Loucy (cell line): ENCODE results near the gene LCN10.

Source experiments
- H2AFZ ChIP-seq: fragments of 200-600 bp; sonication (generic); 2 replicates; pipeline ENCODE4 v1.6.0; 2016; ENCODE audit warnings: antibody characterized with exemption, mild to moderate bottlenecking, low read length, moderate library complexity
- H3F3A ChIP-seq: fragments of 200-600 bp; 2 replicates; pipeline ENCODE4 v1.6.0; 2016; ENCODE audit warnings: antibody characterized with exemption, low read depth, mild to moderate bottlenecking
- H3K27me3 ChIP-seq: fragments of 200-600 bp; sonication (generic); 2 replicates; pipeline ENCODE4 v1.6.1; 2014; ENCODE audit warnings: low read length, mild to moderate bottlenecking; ENCODE audit not compliant: insufficient read depth, poor library complexity, severe bottlenecking
- H3K36me3 ChIP-seq: fragments of 200-600 bp; sonication (generic); 2 replicates; pipeline ENCODE4 v1.6.1; 2016; ENCODE audit warnings: low read length; ENCODE audit not compliant: insufficient read depth
- H3K4me1 ChIP-seq: fragments of 200-600 bp; sonication (generic); 2 replicates; pipeline ENCODE4 v1.5.1; 2014; ENCODE audit warnings: low read length, mild to moderate bottlenecking; ENCODE audit not compliant: insufficient read depth, poor library complexity, severe bottlenecking
- H3K4me2 ChIP-seq: fragments of 200-600 bp; sonication (generic); 2 replicates; pipeline ENCODE4 v1.6.0; 2014; ENCODE audit warnings: antibody characterized with exemption, low read length, low read depth, mild to moderate bottlenecking; ENCODE audit not compliant: poor library complexity, severe bottlenecking
- H3K4me3 ChIP-seq: fragments of 200-600 bp; sonication (generic); 2 replicates; pipeline ENCODE4 v1.5.1; 2014; ENCODE audit warnings: low read length, mild to moderate bottlenecking, mixed read lengths; ENCODE audit not compliant: poor library complexity, severe bottlenecking
- H3K79me2 ChIP-seq: fragments of 200-600 bp; sonication (generic); 2 replicates; pipeline ENCODE4 v1.6.1; 2014; ENCODE audit warnings: low read length; ENCODE audit not compliant: insufficient read depth
- H3K9ac ChIP-seq: fragments of 200-600 bp; sonication (generic); 2 replicates; pipeline ENCODE4 v1.6.0; 2014; ENCODE audit warnings: mild to moderate bottlenecking, low read depth, low read length, moderate library complexity; ENCODE audit not compliant: poor library complexity, severe bottlenecking
- H3K9me2 ChIP-seq: fragments of 200-600 bp; sonication (generic); replicated peaks from 2 replicates; pipeline ENCODE4 v1.6.1; 2016; ENCODE audit warnings: low read depth, low read length, mixed read lengths
- H3K9me3 ChIP-seq: fragments of 200-600 bp; sonication (generic); 2 replicates; pipeline ENCODE4 v1.6.1; 2014; ENCODE audit warnings: mild to moderate bottlenecking, antibody characterized with exemption, low read length, low read depth; ENCODE audit not compliant: insufficient read depth
- H4K20me1 ChIP-seq: fragments of 200-600 bp; sonication (generic); 2 replicates; pipeline ENCODE4 v1.6.0; 2014; ENCODE audit warnings: antibody characterized with exemption, low read length, mild to moderate bottlenecking; ENCODE audit not compliant: insufficient read depth, poor library complexity, severe bottlenecking
- CTCF ChIP-seq: fragments of 200-600 bp; sonication (generic); conservative IDR thresholded peaks from 2 replicates; pipeline ENCODE4 v1.5.1; 2014; ENCODE audit warnings: mild to moderate bottlenecking, antibody characterized with exemption, low read length
- EZH2phosphoT487 ChIP-seq: fragments of 200-600 bp; IDR thresholded peaks from 2 replicates; pipeline ENCODE4 v1.6.1; 2018; ENCODE audit warnings: antibody characterized with exemption, mild to moderate bottlenecking, moderate library complexity, borderline replicate concordance

Gene LCN10

GRCh38 chr9:136726631-136727191 is 16.0 kb downstream of the LCN10 start:
- Histone ChIP-seq H4K20me1 (peaks cover 44% of the 10 kb centered on the region), H3K79me2 (peaks cover 52% of the 10 kb centered on the region), H2AFZ (no peak overlapping the region), H3K9me3 (no peaks in the 10 kb centered on the region), H3K9me2 (no peaks in the 10 kb centered on the region), H3K4me2 (peak overlapping the region; percentile 92), H3K27me3 (no peaks in the 10 kb centered on the region), H3K9ac (peak overlapping the region; percentile 95), H3K36me3 (peaks cover 31% of the 10 kb centered on the region; the same call in 1 of the 2 replicates), H3K4me3 (peak overlapping the region; percentile 85), H3F3A (no peaks in the 10 kb centered on the region), H3K4me1 (peaks cover 25% of the 10 kb centered on the region)
- peak; percentile 77 for TF ChIP-seq CTCF
- no peak for TF ChIP-seq EZH2phosphoT487

GRCh38 chr9:136726118-136726517 is 16.6 kb downstream of the LCN10 start:
- Histone ChIP-seq H3K4me1 (peaks cover 25% of the 10 kb centered on the region), H3K4me2 (peak overlapping the region; percentile 92), H3K9ac (peak overlapping the region; percentile 95), H2AFZ (no peak overlapping the region), H3K27me3 (no peaks in the 10 kb centered on the region), H3K9me3 (no peaks in the 10 kb centered on the region), H3K79me2 (peaks cover 52% of the 10 kb centered on the region), H4K20me1 (peaks cover 44% of the 10 kb centered on the region), H3F3A (no peaks in the 10 kb centered on the region), H3K4me3 (peak overlapping the region; percentile 85), H3K36me3 (peaks cover 31% of the 10 kb centered on the region; the same call in 1 of the 2 replicates), H3K9me2 (no peaks in the 10 kb centered on the region)
- no peak for TF ChIP-seq CTCF
- no peak for TF ChIP-seq EZH2phosphoT487

GRCh38 chr9:136725612-136726011 is 17.1 kb downstream of the LCN10 start:
- Histone ChIP-seq H3F3A (no peaks in the 10 kb centered on the region), H3K79me2 (peaks cover 52% of the 10 kb centered on the region), H3K27me3 (no peaks in the 10 kb centered on the region), H3K9me2 (no peaks in the 10 kb centered on the region), H3K9ac (peak overlapping the region; percentile 95), H3K36me3 (peaks cover 31% of the 10 kb centered on the region; the same call in 1 of the 2 replicates), H4K20me1 (peaks cover 44% of the 10 kb centered on the region), H3K9me3 (no peaks in the 10 kb centered on the region), H2AFZ (no peak overlapping the region), H3K4me3 (peak overlapping the region; percentile 85), H3K4me1 (peaks cover 25% of the 10 kb centered on the region), H3K4me2 (peak overlapping the region; percentile 92)
- TF ChIP-seq EZH2phosphoT487 (no peak), CTCF (no peak)
